NCI-H2196 treated with DMSO at 0.1 percent for 48 hours (cell line): Measurements from ENCODE around the gene PTPRU.
A peak's percentile ranks its signal among the peaks of the same experiment; 100 is the strongest.
"Not testable (repeated sequence)": the region's sequence is repeated elsewhere in the genome, so short reads cannot be mapped to it uniquely, and the experiment has no call there.

Experiments used
- DNase-seq: peaks from one replicate; lab custom pipeline; 2025; ENCODE audit not compliant: unreplicated experiment; lab: John Stamatoyannopoulos, UW

PTPRU gene

GRCh38 chr1:29221296-29221695, 15.0 kb upstream of the PTPRU start:
- DNase-seq, result no peak

- not testable (repeated sequence) for DNase-seq
These were observed 14.1 kb upstream of the PTPRU start for GRCh38 chr1:29222260-29222659.

GRCh38 chr1:29222686-29223085, 13.6 kb upstream of the PTPRU start:
- DNase-seq, result no peak

- DNase-seq, result no peak
These were observed 12.8 kb upstream of the PTPRU start for GRCh38 chr1:29223521-29223920.

GRCh38 chr1:29224356-29224837, 11.9 kb upstream of the PTPRU start:
- DNase-seq, result no peak

GRCh38 chr1:29225361-29225760, 11.0 kb upstream of the PTPRU start:
- DNase-seq, result no peak

GRCh38 chr1:29227511-29227910, 8.8 kb upstream of the PTPRU start:
- DNase-seq, result no peak

GRCh38 chr1:29230204-29230552, 6.1 kb upstream of the PTPRU start:
- DNase-seq, result no peak

- peak; percentile 86 for DNase-seq
These were observed 5.6 kb upstream of the PTPRU start, which contains the start of gene MECR for GRCh38 chr1:29230553-29231378. Gene MECR, minus strand, starts transcription at chr1:29230934. Its CDS starts 28 bp downstream, at chr1:29230906.

- DNase-seq, result no peak
These were observed 3.9 kb upstream of the PTPRU start for GRCh38 chr1:29232387-29232786.

GRCh38 chr1:29233693-29234092, 2.6 kb upstream of the PTPRU start:
- no peak for DNase-seq

GRCh38 chr1:29234471-29234870, 1.9 kb upstream of the PTPRU start:
- no peak for DNase-seq

GRCh38 chr1:29234881-29235280, 1.4 kb upstream of the PTPRU start:
- not testable (repeated sequence) for DNase-seq

GRCh38 chr1:29236712-29237128, 398 bp downstream of the PTPRU start:
- no peak for DNase-seq

GRCh38 chr1:29237129-29237821, 953 bp downstream of the PTPRU start:
- DNase-seq, result no peak

GRCh38 chr1:29237852-29238619, 1.7 kb downstream of the PTPRU start:
- no peak for DNase-seq

GRCh38 chr1:29238620-29239002, 2.3 kb downstream of the PTPRU start:
- no peak for DNase-seq

GRCh38 chr1:29239142-29239541, 2.8 kb downstream of the PTPRU start:
- no peak for DNase-seq

GRCh38 chr1:29240400-29240837, 4.1 kb downstream of the PTPRU start:
- no peak for DNase-seq

- no peak for DNase-seq
These were observed 4.7 kb downstream of the PTPRU start for GRCh38 chr1:29240986-29241385.
